Thoracic aorta (tissue), 2 donors: ENCODE results near the gene KDSR. TPM values are rescaled to one million over a fixed set of nuclear protein-coding genes. Genes with fewer than 3 reads are reported as not detected.
A peak's percentile ranks its signal among the peaks of the same experiment; 100 is the strongest.

Experiments
- ATAC-seq: fragments of 150-250 bp; one replicate; pipeline ENCODE4 v1.8.0; 2017; ENCODE audit warnings: low read depth; ENCODE audit not compliant: insufficient number of reproducible peaks, low FRiP score
- DNase-seq: peaks from one replicate; pipeline ENCODE4 v3.0.0-alpha.2; 2020; ENCODE audit warnings: low spot score
- H3K27ac ChIP-seq, 2 donors: fragments of 200-600 bp; sonication (generic); 1 replicate in 1 of 2; 2 replicates in 1 of 2; pipeline ENCODE4 v1.5.1; 2016; ENCODE audit warnings: mild to moderate bottlenecking in 2 of 2, moderate library complexity in 2 of 2
- H3K27me3 ChIP-seq: fragments of 200-600 bp; sonication (generic); replicated peaks from 2 replicates; pipeline ENCODE4 v1.6.0; 2016; ENCODE audit warnings: mild to moderate bottlenecking; ENCODE audit not compliant: insufficient read depth
- H3K36me3 ChIP-seq: fragments of 200-600 bp; sonication (generic); one replicate; pipeline ENCODE4 v1.5.1; 2016
- H3K4me1 ChIP-seq, 2 donors: fragments of 200-600 bp; sonication (generic); 1 replicate in 1 of 2; 2 replicates in 1 of 2; pipeline versions ENCODE4 v1.5.1 to v1.6.0; 2016; ENCODE audit warnings: low read depth in 2 of 2, mild to moderate bottlenecking in 1 of 2; ENCODE audit not compliant: control insufficient read depth in 1 of 2
- H3K4me3 ChIP-seq: fragments of 200-600 bp; sonication (generic); 2 replicates; pipeline ENCODE4 v1.5.1; 2016; ENCODE audit warnings: mild to moderate bottlenecking
- H3K9me3 ChIP-seq: fragments of 200-600 bp; sonication (generic); 2 replicates; pipeline ENCODE4 v1.5.1; 2016
- CTCF ChIP-seq: fragments of 200-600 bp; sonication (generic); IDR thresholded peaks from one replicate; pipeline ENCODE4 v1.5.1; 2019; ENCODE audit warnings: antibody characterized with exemption
- total RNA-seq, 2 donors: library from RNA; depleted of rRNA; stranded (reverse); fragments of >200 nt; gene quantifications; one replicate each; pipeline versions ENCODE4 v1.1.0 to v1.2.3, GENCODE V29; 2016

KDSR gene
- total RNA-seq, 2 donors from 2014 or later, result 46.2 to 72.4 TPM

DNA sequence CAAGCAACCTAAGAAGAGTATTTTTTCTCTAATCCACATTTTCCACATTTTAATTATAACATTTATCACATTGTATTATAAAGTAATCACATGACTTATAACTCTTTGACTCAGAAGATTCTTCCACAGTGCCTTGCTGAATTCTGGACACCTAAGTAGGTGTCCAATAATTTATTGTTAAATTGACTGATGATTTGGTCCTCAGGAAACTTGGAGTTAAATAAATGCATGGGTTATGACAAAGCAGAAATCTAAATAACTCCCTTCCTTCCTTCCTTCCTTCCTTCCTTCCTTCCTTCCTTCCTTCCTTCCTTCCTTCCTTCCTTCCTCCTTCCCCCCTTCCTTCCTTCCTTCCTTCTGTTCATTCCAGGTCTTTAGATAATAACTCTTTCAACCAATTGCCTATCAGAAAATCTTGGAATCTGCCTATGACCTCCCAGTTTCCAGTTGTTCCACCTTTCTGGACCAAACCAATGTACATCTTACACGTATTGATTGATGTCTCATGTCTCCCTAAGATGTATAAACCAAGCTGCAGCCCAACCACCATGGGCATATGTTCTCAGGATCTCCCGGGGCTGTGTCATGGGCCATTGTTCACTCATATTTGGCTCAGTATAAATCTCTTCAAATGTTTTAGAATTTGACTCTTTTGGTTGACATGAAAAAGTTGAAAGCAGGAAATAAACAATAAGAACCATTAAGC, 10.4 kb upstream of the KDSR start:
- no peaks in the 10 kb centered on the region for H3K9me3 ChIP-seq
- ATAC-seq, result no peak
- H3K4me1 ChIP-seq, result no peaks in the 10 kb centered on the region

GRCh38 chr18:63376538-63376937, 9.5 kb upstream of the KDSR start:
- no peak for DNase-seq
- ATAC-seq, result no peak
- Histone ChIP-seq H3K4me1 (no peaks in the 10 kb centered on the region), H3K27me3 (no peaks in the 10 kb centered on the region), H3K27ac (no peak overlapping the region), H3K36me3 (no peaks in the 10 kb centered on the region), H3K9me3 (no peaks in the 10 kb centered on the region), H3K4me3 (no peak overlapping the region)
- no peak for TF ChIP-seq CTCF

More for the DNA sequence above, 10.4 kb upstream of the KDSR start:
- H3K27me3 ChIP-seq, result no peaks in the 10 kb centered on the region
- TF ChIP-seq CTCF, result no peak
- no peak overlapping the region for H3K27ac ChIP-seq
- no peak overlapping the region for H3K4me3 ChIP-seq
- DNase-seq, result no peak
- H3K36me3 ChIP-seq, result no peaks in the 10 kb centered on the region

DNA sequence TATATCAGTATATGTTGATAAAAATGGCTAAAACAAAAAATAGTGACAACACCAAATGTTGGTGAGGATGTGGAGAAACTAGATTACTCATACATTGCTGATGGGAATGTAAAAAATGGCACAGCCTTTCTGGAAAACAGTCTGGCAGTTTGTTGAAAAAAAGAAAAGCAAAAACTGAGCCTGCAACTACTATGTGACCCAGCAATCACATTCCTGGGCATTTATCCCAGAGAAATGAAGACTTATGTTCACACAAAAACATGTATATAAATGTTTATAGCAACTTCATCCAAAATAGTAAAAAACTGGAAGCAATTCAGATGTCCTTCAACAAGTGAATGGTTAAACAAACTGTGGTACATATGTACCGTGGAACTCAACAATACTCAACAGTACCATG, 7.5 kb upstream of the KDSR start:
- no peaks in the 10 kb centered on the region for H3K9me3 ChIP-seq
- H3K27me3 ChIP-seq, result no peaks in the 10 kb centered on the region
- no peak overlapping the region for H3K27ac ChIP-seq
- H3K4me3 ChIP-seq, result no peak overlapping the region
- ATAC-seq (no peak), DNase-seq (no peak)
- H3K36me3 ChIP-seq, result no peaks in the 10 kb centered on the region
- H3K4me1 ChIP-seq, result no peaks in the 10 kb centered on the region
- no peak for TF ChIP-seq CTCF

- TF ChIP-seq CTCF, result no peak
- H3K9me3 ChIP-seq, result no peaks in the 10 kb centered on the region
- no peaks in the 10 kb centered on the region for H3K27me3 ChIP-seq
- no peaks in the 10 kb centered on the region for H3K4me1 ChIP-seq
- DNase-seq (no peak), ATAC-seq (no peak)
- H3K4me3 ChIP-seq, result no peak overlapping the region
- no peak overlapping the region for H3K27ac ChIP-seq
- H3K36me3 ChIP-seq, result no peaks in the 10 kb centered on the region
These were observed 6.2 kb upstream of the KDSR start for GRCh38 chr18:63373161-63373560.

DNA sequence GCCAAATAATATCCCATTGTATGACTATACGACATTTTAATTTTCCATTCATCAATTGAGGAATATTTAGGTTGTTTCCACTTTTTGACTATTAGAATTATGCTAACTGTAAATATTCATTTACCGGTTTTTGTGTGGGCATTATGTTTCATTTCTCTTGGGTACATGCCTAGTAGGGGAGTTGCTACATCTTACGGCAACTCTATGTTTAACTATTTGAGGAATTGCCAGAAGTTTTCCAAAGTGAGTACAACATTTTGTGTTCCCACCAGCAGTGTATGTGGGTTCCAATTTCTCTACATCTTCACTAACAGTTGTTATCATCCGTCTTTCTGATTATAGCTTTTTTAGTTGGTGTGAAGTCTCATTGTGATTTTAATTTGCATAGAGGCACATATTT, 1.6 kb upstream of the KDSR start:
- no peak for TF ChIP-seq CTCF
- peak overlapping the region; percentile 89 for H3K4me3 ChIP-seq
- DNase-seq, result no peak
- H3K36me3 ChIP-seq, result no peaks in the 10 kb centered on the region
- no peak overlapping the region for H3K27ac ChIP-seq
- peaks cover 14 to 22% of the 10 kb centered on the region in 2 donors for H3K4me1 ChIP-seq
- no peaks in the 10 kb centered on the region for H3K9me3 ChIP-seq
- no peaks in the 10 kb centered on the region for H3K27me3 ChIP-seq
- no peak for ATAC-seq
